Stimulated activated CD4-positive, alpha-beta T cell treated with anti-CD3 and anti-CD28 coated beads, Interleukin-12 subunit alpha, Interleukin-12 subunit beta, amount 100 ng/mL, for 4 hours (primary cell): Measurements from ENCODE around the gene KIAA1755.

ENCODE experiments used
- DNase-seq: peaks from one replicate; pipeline ENCODE4 v3.0.0-alpha.2; 2020

The KIAA1755 gene

GRCh38 chr20:38260378-38261053 lies at the start of gene KIAA1755:
Gene KIAA1755, minus strand, starts transcription at chr20:38260735. Its CDS starts 235 bp downstream, at chr20:38260500.
- no peak for DNase-seq

- DNase-seq = no peak
Observed at GRCh38 chr20:38308447-38308846, 47.9 kb upstream of the KIAA1755 start.

GRCh38 chr20:38308047-38308438 lies 47.5 kb upstream of the KIAA1755 start:
- DNase-seq = no peak

- DNase-seq = no peak
Observed at GRCh38 chr20:38307371-38308046, 47.0 kb upstream of the KIAA1755 start.

- no peak for DNase-seq
Observed at GRCh38 chr20:38306379-38306778, 45.8 kb upstream of the KIAA1755 start.

- no peak for DNase-seq
Observed at GRCh38 chr20:38305541-38305940, 45.0 kb upstream of the KIAA1755 start.

- no peak for DNase-seq
Observed at GRCh38 chr20:38304845-38305447, 44.4 kb upstream of the KIAA1755 start.

- DNase-seq = no peak
Observed at GRCh38 chr20:38303908-38304379, 43.4 kb upstream of the KIAA1755 start, which contains the start of gene BPI. Gene BPI, plus strand, starts transcription at chr20:38304156. Its CDS starts 68 bp downstream, at chr20:38304224.

GRCh38 chr20:38302786-38303185 lies 42.3 kb upstream of the KIAA1755 start:
- DNase-seq = no peak

- no peak for DNase-seq
Observed at GRCh38 chr20:38301309-38301708, 40.8 kb upstream of the KIAA1755 start.

GRCh38 chr20:38300438-38300837 lies 39.9 kb upstream of the KIAA1755 start:
- DNase-seq = no peak

GRCh38 chr20:38299963-38300362 lies 39.4 kb upstream of the KIAA1755 start:
- no peak for DNase-seq

- no peak for DNase-seq
Observed at GRCh38 chr20:38298768-38299288, 38.3 kb upstream of the KIAA1755 start.

- no peak for DNase-seq
Observed at GRCh38 chr20:38297916-38298674, 37.6 kb upstream of the KIAA1755 start.

- no peak for DNase-seq
Observed at GRCh38 chr20:38296433-38296832, 35.9 kb upstream of the KIAA1755 start.

GRCh38 chr20:38295811-38296210 lies 35.3 kb upstream of the KIAA1755 start:
- DNase-seq = no peak

- no peak for DNase-seq
Observed at GRCh38 chr20:38294076-38294591, 33.6 kb upstream of the KIAA1755 start.

- DNase-seq = no peak
Observed at GRCh38 chr20:38293491-38294065, 33.0 kb upstream of the KIAA1755 start.

GRCh38 chr20:38291966-38292365 lies 31.4 kb upstream of the KIAA1755 start:
- no peak for DNase-seq

GRCh38 chr20:38290829-38291814 lies 30.6 kb upstream of the KIAA1755 start:
- no peak for DNase-seq
